Upper lobe of left lung (tissue), 4 donors: ENCODE data around the gene KRT32.

Source experiments
- POLR2A ChIP-seq, 4 donors: fragments of 450-650 bp; IDR thresholded peaks; one replicate each; pipeline ENCODE4 v1.5.1; 2016 to 2017; ENCODE audit warnings: antibody characterized with exemption in 4 of 4, mild to moderate bottlenecking in 2 of 4
- POLR2AphosphoS5 ChIP-seq, 2 donors: sonication (generic); formaldehyde crosslinking; IDR thresholded peaks; one replicate each; pipeline ENCODE4 v1.5.1; 2017; ENCODE audit warnings: antibody characterized with exemption in 2 of 2
- TF ChIP-seq, protein P1 (sequence below), 6 experiments: fragments of 450-650 bp in 4 of 6; fragments of 200-600 bp in 2 of 6; sonication (generic) in 2 of 6; IDR thresholded peaks; one replicate each; pipeline ENCODE4 v1.5.1; 2016 to 2019; ENCODE audit warnings: antibody characterized with exemption in 6 of 6

DNA sequence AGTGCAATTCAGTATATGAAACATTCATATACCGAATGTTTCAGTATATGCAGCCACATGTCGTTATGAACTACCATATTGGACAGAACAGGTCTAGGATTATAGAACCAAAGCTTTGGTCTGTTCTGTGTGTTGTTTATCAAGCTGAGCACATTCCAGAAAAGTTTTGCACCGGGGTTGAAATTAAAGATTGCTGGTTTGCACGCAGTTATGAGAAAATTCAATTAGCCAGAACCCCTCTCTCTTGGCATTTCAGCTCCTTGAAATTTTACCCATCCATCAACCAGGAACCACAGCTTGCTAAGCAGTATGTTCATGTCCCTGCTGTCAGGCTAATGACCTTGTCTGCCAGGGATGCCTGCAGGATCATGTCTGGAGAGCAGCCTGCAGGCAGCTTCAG is 9.5 kb downstream of the KRT32 start:
- TF ChIP-seq, protein P1, sequence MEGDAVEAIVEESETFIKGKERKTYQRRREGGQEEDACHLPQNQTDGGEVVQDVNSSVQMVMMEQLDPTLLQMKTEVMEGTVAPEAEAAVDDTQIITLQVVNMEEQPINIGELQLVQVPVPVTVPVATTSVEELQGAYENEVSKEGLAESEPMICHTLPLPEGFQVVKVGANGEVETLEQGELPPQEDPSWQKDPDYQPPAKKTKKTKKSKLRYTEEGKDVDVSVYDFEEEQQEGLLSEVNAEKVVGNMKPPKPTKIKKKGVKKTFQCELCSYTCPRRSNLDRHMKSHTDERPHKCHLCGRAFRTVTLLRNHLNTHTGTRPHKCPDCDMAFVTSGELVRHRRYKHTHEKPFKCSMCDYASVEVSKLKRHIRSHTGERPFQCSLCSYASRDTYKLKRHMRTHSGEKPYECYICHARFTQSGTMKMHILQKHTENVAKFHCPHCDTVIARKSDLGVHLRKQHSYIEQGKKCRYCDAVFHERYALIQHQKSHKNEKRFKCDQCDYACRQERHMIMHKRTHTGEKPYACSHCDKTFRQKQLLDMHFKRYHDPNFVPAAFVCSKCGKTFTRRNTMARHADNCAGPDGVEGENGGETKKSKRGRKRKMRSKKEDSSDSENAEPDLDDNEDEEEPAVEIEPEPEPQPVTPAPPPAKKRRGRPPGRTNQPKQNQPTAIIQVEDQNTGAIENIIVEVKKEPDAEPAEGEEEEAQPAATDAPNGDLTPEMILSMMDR (IDR thresholded peaks at IDR 0.05) = no peak
- TF ChIP-seq POLR2AphosphoS5 (IDR thresholded peaks at IDR 0.05) = no peak
- TF ChIP-seq POLR2A (IDR thresholded peaks at IDR 0.05) = no peak
